C4-2B (cell line): ENCODE measurements around the gene SIGLEC1.

ENCODE experiments used
- ZFX ChIP-seq: fragments of 450-650 bp; IDR thresholded peaks from 2 replicates; pipeline ENCODE4 v1.6.1; 2017
- TF ChIP-seq, protein P1 (sequence below): fragments of 450-650 bp; conservative IDR thresholded peaks from 2 replicates; pipeline ENCODE4 v1.5.1; 2017; ENCODE audit warnings: mild to moderate bottlenecking

DNA sequence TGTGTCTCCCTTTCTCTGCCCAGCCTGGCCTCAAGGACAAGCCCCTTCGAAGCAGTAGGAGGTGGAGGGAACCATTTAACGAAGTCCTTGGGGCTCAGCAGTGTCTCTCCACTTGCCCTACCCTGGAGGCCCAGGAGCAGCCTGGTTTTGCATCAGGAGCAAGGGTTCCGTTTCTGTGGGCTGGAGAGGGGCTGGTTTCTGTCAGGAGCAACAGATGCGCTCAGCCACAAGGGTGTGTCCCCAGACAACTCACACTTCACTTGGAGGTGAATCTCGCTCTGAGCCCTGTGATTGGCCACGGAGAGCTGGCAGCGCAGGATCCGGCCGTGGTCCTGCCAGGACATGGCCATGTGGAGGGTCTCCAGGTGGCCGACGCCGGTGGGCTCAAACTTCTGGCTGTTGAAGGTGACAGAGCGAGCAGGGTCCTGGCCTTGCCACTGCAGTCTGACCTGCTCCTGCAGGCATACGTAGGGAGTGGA, 6.9 kb downstream of the SIGLEC1 start:
- TF ChIP-seq, protein P1, sequence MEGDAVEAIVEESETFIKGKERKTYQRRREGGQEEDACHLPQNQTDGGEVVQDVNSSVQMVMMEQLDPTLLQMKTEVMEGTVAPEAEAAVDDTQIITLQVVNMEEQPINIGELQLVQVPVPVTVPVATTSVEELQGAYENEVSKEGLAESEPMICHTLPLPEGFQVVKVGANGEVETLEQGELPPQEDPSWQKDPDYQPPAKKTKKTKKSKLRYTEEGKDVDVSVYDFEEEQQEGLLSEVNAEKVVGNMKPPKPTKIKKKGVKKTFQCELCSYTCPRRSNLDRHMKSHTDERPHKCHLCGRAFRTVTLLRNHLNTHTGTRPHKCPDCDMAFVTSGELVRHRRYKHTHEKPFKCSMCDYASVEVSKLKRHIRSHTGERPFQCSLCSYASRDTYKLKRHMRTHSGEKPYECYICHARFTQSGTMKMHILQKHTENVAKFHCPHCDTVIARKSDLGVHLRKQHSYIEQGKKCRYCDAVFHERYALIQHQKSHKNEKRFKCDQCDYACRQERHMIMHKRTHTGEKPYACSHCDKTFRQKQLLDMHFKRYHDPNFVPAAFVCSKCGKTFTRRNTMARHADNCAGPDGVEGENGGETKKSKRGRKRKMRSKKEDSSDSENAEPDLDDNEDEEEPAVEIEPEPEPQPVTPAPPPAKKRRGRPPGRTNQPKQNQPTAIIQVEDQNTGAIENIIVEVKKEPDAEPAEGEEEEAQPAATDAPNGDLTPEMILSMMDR = no peak
- no peak for TF ChIP-seq ZFX
